H1 (cell line): ENCODE data around the gene SLC7A9. TPM values are rescaled to one million over a fixed set of nuclear protein-coding genes. Genes with fewer than 3 reads are reported as not detected.

Experiments
- CTCF ChIA-PET: fragments of 300-600 bp; sonication (Branson Sonifier 250); formaldehyde crosslinking; loops from one replicate; lab custom pipeline; 2021; ENCODE audit not compliant: partially characterized antibody; lab: Charles Lee
- POLR2A ChIA-PET: fragments of 300-600 bp; sonication (Branson Sonifier 250); formaldehyde crosslinking; loops from one replicate; lab custom pipeline; 2021; ENCODE audit warnings: inconsistent platforms; ENCODE audit not compliant: partially characterized antibody; lab: Charles Lee
- DNase-seq, 2 experiments: peaks; one replicate each; pipeline versions ENCODE4 v3.0.0 to v3.0.0-alpha.2; 2010 to 2022; ENCODE audit warnings: low spot score in 2 of 2, low read depth in 1 of 2, mixed read lengths in 1 of 2
- FAIRE-seq: peaks from 2 replicates; lab custom pipeline; 2011; peaks lifted over from hg19 to GRCh38; lab: Jason Lieb, UNC
- H2AFZ ChIP-seq: 2 replicates; pipeline ENCODE4 v1.8.1; 2012; ENCODE audit warnings: low read length, inconsistent platforms
- H2AK5ac ChIP-seq: 2 replicates; pipeline ENCODE4 v1.6.1; 2013; ENCODE audit warnings: low read depth, low read length
- H2BK120ac ChIP-seq: replicated peaks from 2 replicates; pipeline ENCODE3; 2013; ENCODE audit warnings: low read depth, low read length, inconsistent platforms
- H2BK12ac ChIP-seq: 2 replicates; pipeline ENCODE4 v1.6.1; 2013; ENCODE audit warnings: low read depth, low read length
- H2BK15ac ChIP-seq: 2 replicates; pipeline ENCODE4 v1.6.1; 2013; ENCODE audit warnings: low read length
- H2BK20ac ChIP-seq: 2 replicates; pipeline ENCODE4 v1.6.1; 2013; ENCODE audit warnings: low read length
- H2BK5ac ChIP-seq: 2 replicates; pipeline ENCODE4 v1.6.1; 2013; ENCODE audit warnings: low read depth, low read length
- H3K14ac ChIP-seq: 2 replicates; pipeline ENCODE4 v1.6.1; 2013; ENCODE audit warnings: inconsistent platforms; ENCODE audit not compliant: insufficient read length
- H3K18ac ChIP-seq: 2 replicates; pipeline ENCODE4 v1.6.1; 2013; ENCODE audit warnings: low read length; ENCODE audit errors: extremely low read depth
- H3K23ac ChIP-seq: 2 replicates; pipeline ENCODE4 v1.6.1; 2013; ENCODE audit warnings: inconsistent platforms; ENCODE audit not compliant: insufficient read length
- H3K23me2 ChIP-seq: 2 replicates; pipeline ENCODE4 v1.6.1; 2013; ENCODE audit warnings: low read depth, low read length
- H3K27ac ChIP-seq: 2 replicates; pipeline ENCODE4 v1.6.1; 2011; ENCODE audit warnings: low read depth, low read length, inconsistent platforms
- H3K27me3 ChIP-seq, 4 experiments: replicated peaks in 1 of 4; 1 replicate in 1 of 4; 2 replicates in 3 of 4; pipeline versions ENCODE4 v1.6.1 to v1.8.1; 2011 to 2013; ENCODE audit warnings: low read length in 3 of 4, mild to moderate bottlenecking in 3 of 4, inconsistent platforms in 2 of 4, mixed read lengths in 2 of 4, moderate library complexity in 1 of 4; ENCODE audit not compliant: control insufficient read depth in 3 of 4, insufficient read depth in 3 of 4; ENCODE audit errors: extremely low read depth in 1 of 4
- H3K36me3 ChIP-seq, 4 experiments: 2 replicates each; pipeline versions ENCODE4 v1.6.1 to v1.8.1; 2011 to 2013; ENCODE audit warnings: mild to moderate bottlenecking in 4 of 4, low read length in 3 of 4, moderate library complexity in 2 of 4, control low read depth in 1 of 4, inconsistent platforms in 1 of 4; ENCODE audit not compliant: insufficient read depth in 4 of 4, control insufficient read depth in 2 of 4
- H3K4ac ChIP-seq: replicated peaks from 2 replicates; pipeline ENCODE3; 2013; ENCODE audit warnings: low read length, low read depth, mixed read lengths, inconsistent platforms; ENCODE audit not compliant: insufficient read length
- H3K4me1 ChIP-seq, 4 experiments: replicated peaks in 1 of 4; 1 replicate in 1 of 4; 2 replicates in 3 of 4; pipeline versions ENCODE4 v1.6.1 to v1.8.1; 2011 to 2013; ENCODE audit warnings: low read length in 3 of 4, inconsistent platforms in 2 of 4, mixed read lengths in 1 of 4; ENCODE audit not compliant: insufficient read depth in 4 of 4, control insufficient read depth in 3 of 4
- H3K4me2 ChIP-seq, 2 experiments: 2 replicates each; pipeline versions ENCODE4 v1.6.1 to v1.8.1; 2011 to 2013; ENCODE audit warnings: low read depth in 2 of 2, low read length in 2 of 2, control low read depth in 1 of 2, inconsistent platforms in 1 of 2, mild to moderate bottlenecking in 1 of 2; ENCODE audit not compliant: insufficient read depth in 1 of 2
- H3K4me3 ChIP-seq, 4 experiments: fragments of 200-600, 300-600 bp in 1 of 4; sonication (generic), shearing (Covaris generic), sonication (Bioruptor Twin) in 1 of 4; 2 replicates each; pipeline versions ENCODE4 v1.5.1 to v1.8.1; 2011 to 2016; ENCODE audit warnings: low read length in 4 of 4, low read depth in 3 of 4, control low read depth in 2 of 4, inconsistent platforms in 2 of 4, mild to moderate bottlenecking in 2 of 4, mixed read lengths in 1 of 4, moderate library complexity in 1 of 4; ENCODE audit not compliant: insufficient read depth in 2 of 4; ENCODE audit errors: extremely low read depth in 1 of 4
- H3K56ac ChIP-seq: replicated peaks from 2 replicates; pipeline ENCODE3; 2013; ENCODE audit warnings: low read depth, mild to moderate bottlenecking, mixed read lengths, low read length, inconsistent platforms; ENCODE audit not compliant: insufficient read length
- H3K79me1 ChIP-seq: 2 replicates; pipeline ENCODE4 v1.6.1; 2013; ENCODE audit warnings: low read depth, low read length, control low read depth
- H3K79me2 ChIP-seq, 2 experiments: 2 replicates each; pipeline versions ENCODE4 v1.6.1 to v1.8.1; 2012 to 2013; ENCODE audit warnings: low read length in 2 of 2, mild to moderate bottlenecking in 2 of 2, inconsistent platforms in 1 of 2; ENCODE audit not compliant: insufficient read depth in 2 of 2, control insufficient read depth in 1 of 2
- H3K9ac ChIP-seq, 4 experiments: replicated peaks in 1 of 4; 1 replicate in 1 of 4; 2 replicates in 3 of 4; pipeline versions ENCODE4 v1.6.1 to v1.8.1; 2011 to 2013; ENCODE audit warnings: low read depth in 3 of 4, low read length in 3 of 4, control low read depth in 2 of 4, mild to moderate bottlenecking in 2 of 4, moderate library complexity in 2 of 4, inconsistent platforms in 1 of 4; ENCODE audit errors: extremely low read depth in 1 of 4
- H3K9me3 ChIP-seq, 2 experiments: 2 replicates each; pipeline versions ENCODE4 v1.6.1 to v1.8.1; 2012 to 2013; ENCODE audit warnings: mild to moderate bottlenecking in 2 of 2, moderate library complexity in 2 of 2, control low read depth in 1 of 2, inconsistent platforms in 1 of 2, low read depth in 1 of 2, low read length in 1 of 2, mixed read lengths in 1 of 2; ENCODE audit not compliant: insufficient read depth in 2 of 2
- H4K20me1 ChIP-seq, 2 experiments: replicated peaks in 1 of 2; 2 replicates each; pipeline versions ENCODE3 to v1.8.1; 2011 to 2013; ENCODE audit warnings: inconsistent platforms in 2 of 2, low read length in 2 of 2, mild to moderate bottlenecking in 1 of 2; ENCODE audit not compliant: insufficient read depth in 2 of 2, control insufficient read depth in 1 of 2
- H4K5ac ChIP-seq: 2 replicates; pipeline ENCODE4 v1.6.1; 2013; ENCODE audit warnings: low read length, low read depth, mixed read lengths, inconsistent platforms; ENCODE audit not compliant: insufficient read length
- H4K8ac ChIP-seq: 2 replicates; pipeline ENCODE4 v1.8.0; 2013; ENCODE audit warnings: mild to moderate bottlenecking, moderate library complexity, low read length, inconsistent platforms; ENCODE audit not compliant: insufficient read depth; ENCODE audit errors: extremely low read depth
- H4K91ac ChIP-seq: replicated peaks from 2 replicates; pipeline ENCODE3; 2013; ENCODE audit warnings: low read length, mixed read lengths, inconsistent platforms; ENCODE audit not compliant: insufficient read length
- CEBPB ChIP-seq: IDR thresholded peaks from 2 replicates; pipeline ENCODE4 v1.6.1; 2012; ENCODE audit warnings: low read depth, low read length
- CREB1 ChIP-seq: IDR thresholded peaks from 2 replicates; pipeline ENCODE4 v1.6.1; 2012; ENCODE audit warnings: inconsistent platforms
- GABPA ChIP-seq: IDR thresholded peaks from 2 replicates; pipeline ENCODE4 v1.6.1; 2011; ENCODE audit warnings: mild to moderate bottlenecking, low read length, moderate library complexity, borderline replicate concordance; ENCODE audit not compliant: insufficient read depth
- SIX5 ChIP-seq: IDR thresholded peaks from 2 replicates; pipeline ENCODE4 v1.6.1; 2011; ENCODE audit warnings: mild to moderate bottlenecking, low read depth, low read length
- ZNF274 ChIP-seq: IDR thresholded peaks from 2 replicates; pipeline ENCODE4 v1.7.0; 2012; ENCODE audit warnings: low read length, borderline replicate concordance; ENCODE audit errors: extremely low read depth
- WGBS, 2 experiments: shearing (Covaris generic) in 1 of 2; methylation state at CpG; one replicate each; pipeline versions ENCODE4 v1.1.6 to v1.1.7; 2013 to 2015; ENCODE audit warnings: low lambda C conversion rate in 2 of 2, mixed read lengths in 2 of 2, inconsistent platforms in 1 of 2, low coverage in 1 of 2, missing lambda C conversion rate in 1 of 2; ENCODE audit not compliant: insufficient replicate concordance in 2 of 2, insufficient coverage in 1 of 2, insufficient read length in 1 of 2; ENCODE audit errors: extremely low coverage in 1 of 2, missing lambda C conversion rate in 1 of 2; 5-methylcytosine and 5-hydroxymethylcytosine counted together
- polyA plus RNA-seq, 7 experiments: library from polyadenylated mRNA; depleted of rRNA in 3 of 7; stranded (reverse) in 5 of 7; unstranded in 2 of 7; fragments of >200 nt in 5 of 7; fragments of 200-250 nt in 2 of 7; gene quantifications; 1 replicate in 5 of 7; 2 replicates in 1 of 7; 4 replicates in 1 of 7; pipeline versions ENCODE4 v1.2.1 to v1.2.3, GENCODE V29; 2011 to 2013; ENCODE audit warnings: missing spikeins in 2 of 7, mixed read lengths in 2 of 7
- total RNA-seq: library from RNA; stranded (reverse); fragmentation: NEBNext Ultra II Directional; extraction: Animal tissue kit (Norgen Biotek cat#: 25700); gene quantifications from 2 replicates; pipeline ENCODE4 v1.2.1, GENCODE V29; 2021

Gene SLC7A9
- total and polyA plus RNA-seq, 2 of the 8 experiments (the other 6 are each of a cell fraction or from before 2014, with no cell fraction given) = 0.15 TPM; not detected in 1

DNA sequence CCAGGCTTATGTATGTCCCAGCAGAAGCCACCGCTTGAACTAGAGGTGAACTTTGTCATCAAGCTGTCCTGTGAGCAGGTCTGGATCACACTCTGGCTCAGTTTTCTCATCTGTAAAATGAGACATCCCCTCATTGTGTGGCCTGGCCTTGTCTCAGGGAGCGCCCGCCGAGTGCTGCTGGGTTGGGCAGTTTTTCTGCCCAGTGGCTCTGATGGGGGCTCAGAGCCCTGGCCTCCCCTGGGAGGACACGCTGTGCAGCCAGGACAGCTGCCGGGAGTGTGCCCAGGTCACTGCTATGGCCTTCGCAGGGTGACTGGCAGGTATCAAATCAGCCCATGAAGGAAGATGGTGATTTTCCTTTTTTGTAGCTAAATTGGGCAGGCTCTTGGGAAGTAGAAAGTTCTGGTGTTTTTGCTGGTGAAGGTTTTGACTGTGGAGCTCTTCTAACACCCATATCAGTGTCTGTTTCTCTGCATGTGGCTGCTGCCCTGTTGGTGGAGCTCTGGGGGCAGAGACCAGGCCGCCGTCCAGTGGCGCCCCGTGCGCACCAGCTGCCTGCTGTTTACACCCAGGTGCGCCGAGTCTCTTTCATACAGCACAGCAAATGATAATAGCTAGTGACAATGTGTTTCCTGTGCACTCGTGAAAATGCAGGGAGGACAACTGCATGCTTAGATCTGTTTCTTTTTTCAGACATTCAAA lies 40.8 kb downstream of the SLC7A9 start:
- POLR2A ChIA-PET = no interaction called here

More for the DNA sequence above, 40.8 kb downstream of the SLC7A9 start:
- Histone ChIP-seq H2BK120ac (no peak overlapping the region), H3K23ac (no peak overlapping the region), H3K9me3 (no peaks in the 10 kb centered on the region), H3K79me2 (no peaks in the 10 kb centered on the region), H4K8ac (no peak overlapping the region; the same call in 1 of the 2 replicates), H2BK15ac (no peak overlapping the region), H2AK5ac (no peak overlapping the region), H3K56ac (no peak overlapping the region), H3K4me2 (0 out of 4 replicates have a peak overlapping the region, but pooled peaks of 1 of the 2 experiments have one; percentile 5), H3K18ac (no peak overlapping the region), H4K20me1 (no peaks in the 10 kb centered on the region), H3K23me2 (no peaks in the 10 kb centered on the region), H3K9ac (no peak overlapping the region), H4K91ac (no peak overlapping the region), H2BK12ac (no peak overlapping the region), H2BK20ac (no peak overlapping the region), H4K5ac (no peak overlapping the region), H3K4ac (no peak overlapping the region), H2BK5ac (no peak overlapping the region), H3K4me1 (peaks cover 8 to 24% (median 14%) of the 10 kb centered on the region in 4 experiments; a peak in 6 of 7 replicates), H3K27me3 (no peaks in the 10 kb centered on the region), H3K14ac (no peak overlapping the region), H3K36me3 (no peaks in the 10 kb centered on the region), H3K27ac (no peak overlapping the region), H3K79me1 (no peaks in the 10 kb centered on the region), H3K4me3 (no peak overlapping the region), H2AFZ (0 out of 2 replicates have a peak overlapping the region, but pooled peaks have one; percentile 30)
- TF ChIP-seq GABPA (no peak), CEBPB (no peak), ZNF274 (no peak), SIX5 (no peak), CREB1 (no peak)
- no peak for DNase-seq
- CTCF ChIA-PET = interaction anchor here (0.9 to 1.4 kb wide), 4 partner anchors 8 to 27 kb away, joined by 3 read pairs; no protein-coding TSS in a partner anchor
- 92% methylated on average over 15 of the region's 15 CpGs; no CpG with 5 or more reads in 1 of the 2 experiments for WGBS, 2 experiments
- FAIRE-seq = no peak
